HG02973 (cell line): ENCODE results near the gene ADARB2.
"Not testable (repeated sequence)": the region's sequence is repeated elsewhere in the genome, so short reads cannot be mapped to it uniquely, and the experiment has no call there.

Experiments used
- ATAC-seq: cut with Tn5 transposase; IDR thresholded peaks from one replicate; pipeline ENCODE4 v1.9.1; 2021; ENCODE audit warnings: moderate library complexity; ENCODE audit not compliant: unreplicated experiment

The ADARB2 gene

GRCh38 chr10:1737222-1738061 lies at the start of gene ADARB2:
Gene ADARB2 (minus strand): TSS chr10:1737525.
- ATAC-seq, result peak; percentile 69

- ATAC-seq, result no peak
Observed at GRCh38 chr10:1785835-1786234, 48.5 kb upstream of the ADARB2 start.

DNA sequence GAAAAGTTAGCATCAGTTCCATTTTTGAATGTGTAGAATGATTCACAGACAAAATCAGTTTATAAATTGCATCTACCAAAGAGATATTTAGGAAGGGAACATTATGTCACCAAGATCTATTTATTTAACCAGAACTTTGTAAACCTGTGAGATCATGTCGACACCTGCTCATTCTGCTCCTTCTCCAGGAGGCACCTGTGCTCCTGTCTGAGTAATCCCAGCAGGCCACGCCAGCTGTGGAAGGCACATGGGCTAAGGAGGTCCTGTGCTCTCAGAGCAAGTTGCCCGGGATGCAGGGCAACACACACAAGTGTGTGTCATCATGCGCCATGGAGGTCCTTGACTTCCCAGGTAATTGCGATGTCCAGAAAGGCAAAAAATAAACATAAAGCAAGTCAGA lies 45.5 kb upstream of the ADARB2 start:
- ATAC-seq, result no peak

DNA sequence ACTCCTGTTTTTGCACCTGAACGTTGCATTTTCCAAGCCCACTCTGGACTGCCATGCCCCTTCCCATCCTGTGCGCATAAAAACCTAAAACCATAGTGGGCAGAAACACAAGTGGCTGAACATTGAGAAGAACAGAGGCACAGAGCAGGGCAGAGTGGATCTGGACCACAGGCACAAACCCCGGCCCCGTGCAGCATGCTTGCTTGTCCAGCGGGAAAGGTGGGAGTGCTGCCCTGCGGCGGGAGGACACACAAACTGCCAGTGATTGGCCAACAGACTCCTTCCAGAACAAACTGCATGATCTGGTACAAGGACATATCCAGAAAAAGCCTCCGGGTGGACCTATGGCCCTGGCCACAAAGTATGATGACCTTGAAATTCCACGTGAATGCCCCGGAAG lies 42.5 kb upstream of the ADARB2 start:
- ATAC-seq, result no peak

DNA sequence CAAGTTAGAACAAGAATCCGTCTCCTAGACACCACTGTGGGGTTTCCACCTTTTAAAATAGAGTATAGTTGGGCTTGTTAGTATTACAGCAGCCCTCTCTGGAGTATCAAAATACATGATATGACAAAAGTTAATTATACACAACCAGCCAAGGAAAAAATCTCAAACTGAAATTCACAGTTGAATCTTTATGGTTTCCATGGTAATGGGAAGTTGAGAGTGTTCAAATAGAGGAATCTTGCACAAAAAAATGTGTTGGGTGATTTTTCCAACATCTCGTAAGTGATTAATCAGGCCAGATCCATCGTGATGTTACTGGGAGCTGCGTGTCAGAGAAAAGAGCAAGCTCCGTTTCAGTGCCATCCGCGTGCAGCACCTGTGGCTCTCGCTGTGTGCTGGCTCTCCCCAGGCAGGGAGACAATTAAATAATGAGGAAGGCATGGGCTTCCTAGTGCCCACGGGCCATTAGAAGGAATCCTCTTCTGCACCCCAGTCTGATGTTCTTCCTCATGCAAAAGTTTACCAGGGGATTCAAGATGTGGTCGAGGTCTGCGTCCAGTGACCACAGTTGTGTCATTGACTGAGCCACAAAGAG lies 41.1 kb upstream of the ADARB2 start:
- no peak for ATAC-seq

DNA sequence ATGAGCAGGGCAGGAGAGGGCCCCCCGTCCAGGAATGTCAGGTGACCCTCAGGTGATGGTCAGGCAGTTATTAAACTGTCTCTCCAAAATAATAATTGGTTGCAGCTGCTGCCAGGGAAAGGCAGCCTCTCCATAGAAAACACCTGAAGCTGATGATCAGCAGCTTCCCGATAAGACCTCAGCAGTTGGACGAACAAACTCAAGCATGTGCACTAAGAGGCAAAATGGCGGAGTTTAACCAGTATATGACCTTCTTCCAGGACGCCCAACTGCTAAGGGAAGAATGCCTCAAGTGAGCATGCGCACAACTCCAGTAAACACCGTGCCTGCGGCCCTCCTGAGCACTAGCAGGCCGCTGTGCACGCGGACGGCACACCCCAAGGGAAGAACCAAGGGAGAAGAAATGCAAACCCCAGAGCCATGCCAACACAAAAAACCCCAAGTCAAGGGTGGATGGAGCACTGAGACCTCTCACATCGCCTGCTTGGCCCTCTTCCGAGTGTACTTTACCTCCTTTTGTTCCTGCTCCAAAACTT lies 38.9 kb upstream of the ADARB2 start:
- ATAC-seq, result no peak

- ATAC-seq, result no peak
Observed at GRCh38 chr10:1774796-1775195, 37.5 kb upstream of the ADARB2 start.

GRCh38 chr10:1773204-1773603 lies 35.9 kb upstream of the ADARB2 start:
- ATAC-seq, result not testable (repeated sequence)

GRCh38 chr10:1766049-1766448 lies 28.7 kb upstream of the ADARB2 start:
- no peak for ATAC-seq

GRCh38 chr10:1762076-1762475 lies 24.8 kb upstream of the ADARB2 start:
- ATAC-seq, result no peak

DNA sequence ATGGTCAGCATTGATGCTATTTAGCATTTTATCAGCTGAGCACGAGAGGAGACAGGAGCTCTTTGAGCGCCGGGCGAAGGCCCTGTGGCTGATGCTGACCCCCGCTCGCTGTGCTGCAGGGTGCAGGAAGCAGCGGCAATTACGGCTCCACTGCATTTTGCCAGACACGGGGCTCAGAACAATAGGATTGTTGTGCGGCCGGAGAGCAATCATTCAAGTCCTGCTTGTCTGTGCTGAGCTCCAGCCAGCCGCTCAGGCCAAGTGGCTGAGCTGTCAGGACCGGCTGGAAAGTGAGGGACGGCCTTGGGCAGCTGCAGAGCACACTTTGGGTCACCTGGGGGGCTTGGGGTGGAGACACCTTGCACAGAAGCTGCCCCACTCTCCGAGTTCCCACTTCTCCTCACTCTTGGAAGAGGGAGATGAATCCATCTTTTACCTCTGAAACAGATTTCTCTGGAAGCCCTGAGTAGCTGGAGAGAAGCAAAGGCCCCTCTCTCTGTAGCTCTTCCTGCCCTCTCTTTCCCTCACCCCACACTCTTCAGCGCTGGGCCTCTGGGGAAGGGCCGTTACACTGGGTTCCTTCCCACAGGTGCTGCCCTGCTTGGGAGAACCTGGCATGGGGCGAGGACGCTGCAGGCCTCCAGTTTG lies 17.3 kb upstream of the ADARB2 start:
- ATAC-seq, result no peak

DNA sequence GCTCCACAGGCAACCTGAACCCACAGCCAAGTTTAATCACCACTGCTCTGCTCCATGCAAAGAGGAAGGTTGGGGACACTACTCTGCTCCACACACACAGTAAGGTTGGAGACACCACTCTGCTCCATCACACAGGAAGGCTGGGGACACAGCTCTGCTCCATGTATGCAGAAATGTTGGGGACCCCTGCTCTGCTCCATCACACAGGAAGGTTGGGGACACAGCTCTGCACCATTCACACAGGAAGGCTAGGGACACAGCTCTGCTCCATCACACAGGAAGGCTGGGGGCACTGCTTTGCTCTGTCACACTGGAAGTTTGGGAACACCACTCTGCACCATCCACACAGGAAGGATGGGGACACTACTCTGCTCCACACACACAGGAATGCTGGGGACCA lies 14.8 kb upstream of the ADARB2 start:
- no peak for ATAC-seq

- ATAC-seq, result no peak
Observed at GRCh38 chr10:1747590-1748157, 10.3 kb upstream of the ADARB2 start.

- ATAC-seq, result no peak
Observed at GRCh38 chr10:1746796-1747195, 9.5 kb upstream of the ADARB2 start.

- ATAC-seq, result no peak
Observed at GRCh38 chr10:1745780-1746456, 8.6 kb upstream of the ADARB2 start.

GRCh38 chr10:1744524-1744923 lies 7.2 kb upstream of the ADARB2 start:
- no peak for ATAC-seq

- ATAC-seq, result no peak
Observed at GRCh38 chr10:1743141-1743540, 5.8 kb upstream of the ADARB2 start.

- ATAC-seq, result no peak
Observed at GRCh38 chr10:1741450-1741849, 4.1 kb upstream of the ADARB2 start.

DNA sequence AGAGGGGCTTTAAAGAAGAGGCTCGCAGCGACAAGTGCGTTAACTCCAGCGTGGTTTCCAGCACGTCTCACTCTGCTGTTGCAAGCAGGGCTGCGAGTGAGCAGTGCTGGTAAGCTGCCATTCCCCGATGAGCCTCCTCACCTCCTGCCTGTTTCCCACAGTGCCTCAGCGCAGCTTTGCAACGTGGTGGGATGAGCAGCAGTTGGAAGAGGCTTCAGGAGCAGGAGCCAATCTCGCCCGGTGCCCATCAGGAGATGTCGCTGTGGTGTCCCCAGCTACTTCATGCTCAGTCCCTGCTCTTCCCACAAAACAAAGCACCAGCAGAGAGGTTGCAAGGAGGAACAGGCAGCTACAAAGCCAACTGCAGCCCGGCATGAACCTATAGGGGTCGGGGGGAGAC lies 2.4 kb upstream of the ADARB2 start:
- no peak for ATAC-seq

GRCh38 chr10:1738950-1739349 lies 1.6 kb upstream of the ADARB2 start:
- peak; percentile 43 for ATAC-seq

GRCh38 chr10:1736972-1737221 lies 428 bp downstream of the ADARB2 start:
- no peak for ATAC-seq
